HG03378 (cell line): Measurements from ENCODE around the gene NRBF2.
"Not testable (repeated sequence)": the region's sequence is repeated elsewhere in the genome, so short reads cannot be mapped to it uniquely, and the experiment has no call there.

Source experiments
- ATAC-seq: cut with Tn5 transposase; IDR thresholded peaks from one replicate; pipeline ENCODE4 v1.9.1; 2021; ENCODE audit warnings: mild to moderate bottlenecking, moderate library complexity; ENCODE audit not compliant: unreplicated experiment

The NRBF2 gene

GRCh38 chr10:63116452-63117072 lies 16.6 kb upstream of the NRBF2 start:
- no peak for ATAC-seq

- ATAC-seq: no peak
Observed at GRCh38 chr10:63119041-63119440, 14.1 kb upstream of the NRBF2 start.

- ATAC-seq: no peak
Observed at GRCh38 chr10:63120554-63120953, 12.6 kb upstream of the NRBF2 start.

- ATAC-seq: no peak
Observed at GRCh38 chr10:63123727-63124362, 9.3 kb upstream of the NRBF2 start.

- ATAC-seq: no peak
Observed at GRCh38 chr10:63125459-63125858, 7.7 kb upstream of the NRBF2 start.

GRCh38 chr10:63128443-63128842 lies 4.7 kb upstream of the NRBF2 start:
- ATAC-seq: no peak

- ATAC-seq: no peak
Observed at GRCh38 chr10:63129888-63130287, 3.2 kb upstream of the NRBF2 start.

- no peak for ATAC-seq
Observed at GRCh38 chr10:63132651-63133055, 475 bp upstream of the NRBF2 start.

- no peak for ATAC-seq
Observed at GRCh38 chr10:63133821-63134557, 861 bp downstream of the NRBF2 start.

GRCh38 chr10:63137306-63137705 lies 4.2 kb downstream of the NRBF2 start:
- no peak for ATAC-seq

- no peak for ATAC-seq
Observed at GRCh38 chr10:63140077-63140476, 6.9 kb downstream of the NRBF2 start.

- no peak for ATAC-seq
Observed at GRCh38 chr10:63142136-63142535, 9.0 kb downstream of the NRBF2 start.

- ATAC-seq: no peak
Observed at GRCh38 chr10:63143987-63144386, 10.9 kb downstream of the NRBF2 start.

GRCh38 chr10:63145782-63146181 lies 12.7 kb downstream of the NRBF2 start:
- peak; percentile 71 for ATAC-seq

GRCh38 chr10:63146503-63146902 lies 13.4 kb downstream of the NRBF2 start:
- no peak for ATAC-seq

- ATAC-seq: no peak
Observed at GRCh38 chr10:63150745-63151144, 17.6 kb downstream of the NRBF2 start.

GRCh38 chr10:63153868-63154545 lies 20.9 kb downstream of the NRBF2 start:
- not testable (repeated sequence) for ATAC-seq

- ATAC-seq: no peak
Observed at GRCh38 chr10:63154546-63155387, 21.6 kb downstream of the NRBF2 start.

GRCh38 chr10:63155388-63156020 lies 22.4 kb downstream of the NRBF2 start:
- ATAC-seq: no peak

- ATAC-seq: no peak
Observed at GRCh38 chr10:63156236-63156635, 23.1 kb downstream of the NRBF2 start.
